ENCODE results near the gene GCLC.

GRCh38 chr6:53496797-53497375 lies 48.0 kb downstream of the GCLC start:
- TF ChIP-seq CTCF (IDR thresholded peaks at IDR 0.05 in 8 of 11, conservative IDR thresholded peaks at IDR 0.05 in 3 of 11) (no peak), POLR2A (IDR thresholded peaks at IDR 0.05) (no peak)

All from spleen (tissue), 7 donors.